DND-41 (cell line): ENCODE data around the gene STPG2.

Experiments used
- EZH2 ChIP-seq: IDR thresholded peaks from 3 replicates; pipeline ENCODE4 v1.6.1; 2012; ENCODE audit warnings: borderline replicate concordance, low read depth, mild to moderate bottlenecking, moderate library complexity, low read length, inconsistent platforms; ENCODE audit not compliant: severe bottlenecking
- TF ChIP-seq, protein P1 (sequence below): IDR thresholded peaks from 2 replicates; pipeline ENCODE4 v1.5.1; 2012; ENCODE audit warnings: borderline replicate concordance, low read length, moderate library complexity, mild to moderate bottlenecking; ENCODE audit not compliant: poor library complexity, severe bottlenecking; ENCODE audit errors: extremely low read depth

DNA sequence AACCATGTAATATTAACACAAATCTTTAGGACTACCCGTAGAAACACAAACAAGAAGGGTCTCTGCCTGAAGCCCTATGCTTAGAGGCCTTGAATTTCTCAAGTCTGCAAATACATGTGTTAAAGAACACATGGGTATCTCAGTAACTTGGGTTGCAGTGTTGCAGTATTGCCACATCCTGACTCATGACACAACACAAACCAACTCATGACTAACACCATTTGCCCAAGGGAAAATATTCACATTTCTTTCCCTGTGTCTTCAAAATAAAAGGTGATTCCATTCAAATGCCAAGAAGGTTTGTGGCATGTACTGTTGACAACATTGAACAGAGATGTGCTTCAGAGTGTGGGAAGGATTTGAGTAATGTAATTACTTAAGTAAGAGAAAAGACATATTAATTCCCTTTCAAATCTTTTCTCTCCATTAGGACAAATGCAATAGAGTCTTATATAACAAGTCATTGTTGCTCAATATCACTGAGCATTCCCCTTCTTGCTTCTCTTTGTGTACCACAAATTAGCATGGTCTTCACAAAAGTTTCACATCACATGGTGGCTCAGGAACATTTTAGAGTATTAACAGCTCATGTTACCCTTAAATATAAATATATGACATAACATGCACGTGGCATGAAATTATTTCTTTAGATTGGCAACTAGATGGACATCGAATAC, 487.1 kb downstream of the STPG2 start:
- TF ChIP-seq, protein P1, sequence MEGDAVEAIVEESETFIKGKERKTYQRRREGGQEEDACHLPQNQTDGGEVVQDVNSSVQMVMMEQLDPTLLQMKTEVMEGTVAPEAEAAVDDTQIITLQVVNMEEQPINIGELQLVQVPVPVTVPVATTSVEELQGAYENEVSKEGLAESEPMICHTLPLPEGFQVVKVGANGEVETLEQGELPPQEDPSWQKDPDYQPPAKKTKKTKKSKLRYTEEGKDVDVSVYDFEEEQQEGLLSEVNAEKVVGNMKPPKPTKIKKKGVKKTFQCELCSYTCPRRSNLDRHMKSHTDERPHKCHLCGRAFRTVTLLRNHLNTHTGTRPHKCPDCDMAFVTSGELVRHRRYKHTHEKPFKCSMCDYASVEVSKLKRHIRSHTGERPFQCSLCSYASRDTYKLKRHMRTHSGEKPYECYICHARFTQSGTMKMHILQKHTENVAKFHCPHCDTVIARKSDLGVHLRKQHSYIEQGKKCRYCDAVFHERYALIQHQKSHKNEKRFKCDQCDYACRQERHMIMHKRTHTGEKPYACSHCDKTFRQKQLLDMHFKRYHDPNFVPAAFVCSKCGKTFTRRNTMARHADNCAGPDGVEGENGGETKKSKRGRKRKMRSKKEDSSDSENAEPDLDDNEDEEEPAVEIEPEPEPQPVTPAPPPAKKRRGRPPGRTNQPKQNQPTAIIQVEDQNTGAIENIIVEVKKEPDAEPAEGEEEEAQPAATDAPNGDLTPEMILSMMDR: no peak
- no peak for TF ChIP-seq EZH2
